HG02798 (cell line): ENCODE results near the gene FAM181A.
A peak's percentile ranks its signal among the peaks of the same experiment; 100 is the strongest.

ENCODE experiments used
- ATAC-seq: cut with Tn5 transposase; IDR thresholded peaks from one replicate; pipeline ENCODE4 v1.9.1; 2021; ENCODE audit warnings: mild to moderate bottlenecking; ENCODE audit not compliant: unreplicated experiment, poor library complexity

Gene FAM181A

DNA sequence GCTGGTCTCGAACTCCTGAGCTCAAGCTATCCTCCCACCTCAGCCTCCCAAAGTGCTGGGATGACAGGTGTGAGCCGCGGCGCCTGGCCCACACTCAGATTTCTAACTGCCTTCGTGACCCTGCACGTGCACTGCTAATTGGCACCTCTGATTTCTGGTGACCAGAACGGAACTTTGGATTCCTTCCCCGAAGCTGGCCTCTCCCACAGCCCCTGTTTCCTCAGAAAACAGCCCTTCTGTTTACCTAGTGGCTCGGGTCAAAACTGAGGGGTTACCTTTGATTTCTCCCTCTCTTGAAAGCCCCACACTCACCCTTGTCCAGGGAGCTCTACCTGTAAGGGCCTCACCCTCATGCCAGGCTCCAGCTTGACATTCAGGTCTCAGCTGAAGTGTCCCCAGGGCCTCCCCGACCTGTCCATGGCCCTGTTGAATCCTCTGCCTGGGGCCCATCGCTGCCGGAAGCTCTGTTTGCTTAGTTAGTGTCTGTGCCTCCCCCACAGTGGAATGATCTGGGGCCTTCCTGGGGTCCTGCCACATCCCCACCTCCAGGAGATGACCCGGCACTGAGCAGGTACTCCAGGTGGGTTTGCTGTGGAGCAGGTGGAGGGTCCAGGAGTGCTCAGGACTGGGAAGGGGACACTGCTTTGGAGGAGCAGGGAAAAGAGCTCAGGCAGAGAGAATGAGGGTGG lies 24.4 kb upstream of the FAM181A start:
- no peak for ATAC-seq

- no peak for ATAC-seq
These were observed 23.6 kb upstream of the FAM181A start for GRCh38 chr14:93903342-93904184.

DNA sequence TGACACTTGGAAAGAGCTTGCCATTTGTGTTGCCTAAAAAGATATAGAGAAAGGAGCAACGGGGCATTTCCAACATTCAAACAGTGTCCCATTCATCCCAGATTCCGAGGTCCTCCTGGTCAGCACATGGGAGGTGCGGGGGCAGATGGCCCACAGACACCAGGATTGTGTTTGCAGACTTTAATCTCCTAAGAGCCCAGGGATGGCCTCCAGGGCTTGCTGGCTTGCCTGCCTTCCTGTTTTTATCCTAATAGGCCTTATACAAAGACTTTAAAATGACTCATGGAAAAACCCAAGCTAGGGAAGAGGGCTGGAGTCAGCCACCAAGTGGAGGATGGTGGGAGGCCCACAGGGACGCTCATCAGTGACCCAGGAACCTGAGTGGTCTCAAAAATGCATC lies 21.5 kb upstream of the FAM181A start:
- no peak for ATAC-seq

GRCh38 chr14:93906341-93907329 lies 20.5 kb upstream of the FAM181A start:
- ATAC-seq: peak; percentile 72

GRCh38 chr14:93909429-93910128 lies 17.6 kb upstream of the FAM181A start:
- ATAC-seq: no peak

DNA sequence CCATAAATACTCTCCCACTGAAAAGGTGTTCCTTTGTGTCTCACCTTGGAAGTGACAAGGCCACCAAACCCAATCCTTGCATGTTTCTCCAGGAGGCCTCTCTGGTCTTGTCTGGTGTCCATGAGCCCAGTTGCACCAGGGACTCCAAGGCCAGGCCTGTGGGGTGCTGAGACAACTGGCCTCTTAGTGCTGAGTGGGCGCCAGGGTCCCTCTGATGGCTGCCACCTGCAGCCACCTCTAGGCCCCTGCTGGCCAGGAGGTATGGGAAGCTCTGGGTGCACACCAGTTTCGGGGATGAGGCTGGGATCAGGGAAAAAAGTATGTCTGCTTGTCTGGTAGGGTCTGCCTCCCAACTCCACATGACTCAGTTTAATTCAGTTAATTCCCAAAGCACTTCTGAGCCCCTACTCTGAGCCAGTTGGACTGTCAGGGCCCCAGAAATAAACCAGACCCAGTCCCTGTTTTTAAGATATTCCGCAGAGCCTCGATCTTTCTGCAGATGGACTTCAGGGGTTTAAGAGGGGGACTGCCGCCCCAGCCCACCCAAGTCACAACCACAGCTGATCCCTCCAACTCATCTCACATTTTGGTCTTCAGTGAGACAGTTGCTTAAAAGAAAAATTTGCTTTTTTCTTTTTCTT lies 15.0 kb upstream of the FAM181A start:
- no peak for ATAC-seq

DNA sequence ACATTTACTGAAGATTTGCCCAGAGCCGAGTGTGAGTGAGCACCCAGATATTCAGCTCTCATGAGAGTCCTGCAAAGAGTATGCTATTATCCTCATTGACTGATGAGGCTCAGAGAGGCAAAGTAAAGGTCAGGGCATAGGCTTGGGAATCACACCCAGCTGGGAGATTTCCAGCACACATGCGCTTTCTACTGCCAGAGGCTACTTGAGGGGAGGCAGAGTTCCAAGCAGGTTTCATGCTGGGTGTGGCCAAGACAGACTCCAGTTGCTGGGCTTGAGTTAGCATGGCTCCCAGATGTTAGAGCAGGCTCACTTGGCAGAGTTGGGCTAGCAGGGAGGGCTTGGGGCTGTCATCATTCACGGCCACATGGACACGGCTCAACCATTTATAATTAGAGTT lies 14.4 kb upstream of the FAM181A start:
- no peak for ATAC-seq

DNA sequence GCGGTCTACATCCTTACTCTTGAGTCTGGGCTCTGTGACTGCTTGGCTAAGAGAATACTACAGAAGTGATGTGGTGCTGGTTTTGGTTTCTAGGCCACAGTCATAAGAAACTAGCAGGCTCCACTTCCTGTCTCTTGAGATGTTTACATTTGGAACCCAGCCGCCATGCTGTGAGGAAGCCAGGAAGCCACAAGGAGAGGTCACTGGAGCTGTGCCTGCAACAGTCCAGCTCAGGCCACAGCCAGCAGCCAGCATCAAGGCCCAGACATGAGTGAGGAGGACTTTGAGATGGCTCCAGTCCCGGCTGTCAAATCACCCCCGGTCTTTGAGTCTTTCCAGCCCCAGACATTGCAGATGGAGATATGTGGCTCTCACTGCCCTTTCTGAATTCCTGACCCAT lies 12.9 kb upstream of the FAM181A start:
- ATAC-seq: no peak

- ATAC-seq: no peak
These were observed 12.0 kb upstream of the FAM181A start for GRCh38 chr14:93915070-93915705.

DNA sequence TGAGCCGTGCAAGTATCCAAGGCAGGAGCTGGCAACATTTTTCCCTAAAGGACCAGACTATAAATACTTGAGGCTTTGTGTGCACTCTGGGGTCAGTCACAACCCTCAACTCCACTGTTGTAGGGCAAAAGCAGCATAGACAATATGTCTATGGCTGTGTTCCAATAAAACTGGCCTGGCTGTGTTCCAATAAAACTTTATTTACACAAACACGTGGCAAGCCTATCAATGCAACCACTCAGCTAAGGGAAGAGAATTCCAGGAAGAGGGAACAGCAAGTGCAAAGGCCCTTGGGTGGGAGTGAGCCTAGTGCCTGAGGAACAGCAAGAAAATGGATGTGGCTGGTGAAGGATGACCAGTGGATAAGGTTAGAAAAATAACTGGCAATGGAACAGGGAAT lies 11.3 kb upstream of the FAM181A start:
- no peak for ATAC-seq

- no peak for ATAC-seq
These were observed 10.6 kb upstream of the FAM181A start for GRCh38 chr14:93916498-93916897.

DNA sequence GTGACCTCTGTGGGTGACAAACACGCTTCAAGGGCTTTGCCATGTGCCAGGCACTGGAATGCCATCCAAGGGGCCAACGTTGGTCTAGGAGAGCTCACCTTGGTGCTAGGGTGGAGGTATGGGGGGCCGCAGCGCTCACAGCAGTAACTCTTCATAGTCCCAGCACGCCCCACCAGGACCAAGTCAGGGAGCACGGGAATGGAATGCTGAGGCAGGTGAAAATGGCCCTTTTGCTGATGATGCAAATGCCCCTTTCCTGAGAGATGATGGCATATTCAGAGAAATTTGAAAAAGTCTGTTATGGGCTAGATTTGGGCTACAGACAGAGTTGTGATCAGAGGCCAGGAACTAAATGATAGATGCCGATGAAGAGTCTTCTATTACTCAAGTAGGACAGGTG lies 10.0 kb upstream of the FAM181A start:
- ATAC-seq: no peak

GRCh38 chr14:93921001-93921806 lies 5.9 kb upstream of the FAM181A start:
- no peak for ATAC-seq

DNA sequence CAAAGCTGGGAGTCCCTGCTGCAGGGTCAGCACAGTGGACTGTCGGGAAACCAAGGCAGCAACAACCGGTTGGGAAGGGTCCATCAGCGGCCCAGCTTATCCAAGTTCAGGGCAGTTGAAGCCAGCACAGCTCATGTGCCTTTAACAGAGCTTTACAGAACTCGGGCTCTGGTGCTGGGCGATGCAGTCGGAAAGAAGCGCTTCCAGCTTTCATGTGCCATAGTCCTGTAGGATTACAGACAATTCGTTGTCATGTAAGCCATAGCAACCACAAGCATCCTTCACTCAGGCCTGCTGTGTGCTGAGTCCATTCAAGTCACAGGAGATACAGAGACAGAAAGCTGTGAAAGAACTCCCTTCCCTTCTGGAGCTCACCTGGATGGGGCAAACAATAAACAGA lies 3.5 kb upstream of the FAM181A start:
- ATAC-seq: no peak

DNA sequence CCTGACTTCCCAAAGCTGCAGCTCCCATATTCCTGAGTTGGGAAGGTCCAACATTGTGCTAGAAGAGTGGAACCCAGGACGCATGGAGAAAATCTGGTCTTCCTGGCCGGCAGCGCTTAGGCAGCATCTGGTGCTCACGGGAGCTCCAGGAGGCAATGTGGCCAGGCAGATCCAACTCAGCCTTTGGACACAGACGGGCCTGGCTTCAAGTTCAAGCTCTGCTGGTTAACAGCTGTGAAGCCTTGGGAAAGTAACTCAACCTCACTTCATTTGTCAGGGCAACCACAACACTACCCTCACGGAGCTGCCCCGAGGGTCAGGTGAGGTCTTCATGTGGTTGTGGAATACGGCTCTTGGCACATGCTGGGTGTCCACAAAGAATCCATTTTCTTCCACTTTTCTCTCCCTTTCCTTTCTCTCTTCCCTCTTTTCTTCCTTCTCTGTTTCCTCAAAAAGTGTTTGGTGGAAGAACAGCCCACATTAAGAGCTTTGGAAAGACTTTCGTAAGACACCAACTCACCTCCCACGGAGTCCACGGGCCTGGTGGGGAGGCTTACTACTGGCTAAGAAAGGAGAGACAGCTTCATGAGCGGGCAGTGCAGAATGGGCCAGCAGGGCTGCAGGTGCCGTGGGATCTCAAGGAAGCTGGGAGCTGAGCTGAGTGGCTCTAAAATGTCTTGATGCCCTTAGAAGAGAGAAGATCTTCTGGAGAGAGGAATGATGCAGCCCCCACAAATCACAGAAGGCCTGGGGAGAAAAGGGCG lies 2.4 kb upstream of the FAM181A start:
- no peak for ATAC-seq

DNA sequence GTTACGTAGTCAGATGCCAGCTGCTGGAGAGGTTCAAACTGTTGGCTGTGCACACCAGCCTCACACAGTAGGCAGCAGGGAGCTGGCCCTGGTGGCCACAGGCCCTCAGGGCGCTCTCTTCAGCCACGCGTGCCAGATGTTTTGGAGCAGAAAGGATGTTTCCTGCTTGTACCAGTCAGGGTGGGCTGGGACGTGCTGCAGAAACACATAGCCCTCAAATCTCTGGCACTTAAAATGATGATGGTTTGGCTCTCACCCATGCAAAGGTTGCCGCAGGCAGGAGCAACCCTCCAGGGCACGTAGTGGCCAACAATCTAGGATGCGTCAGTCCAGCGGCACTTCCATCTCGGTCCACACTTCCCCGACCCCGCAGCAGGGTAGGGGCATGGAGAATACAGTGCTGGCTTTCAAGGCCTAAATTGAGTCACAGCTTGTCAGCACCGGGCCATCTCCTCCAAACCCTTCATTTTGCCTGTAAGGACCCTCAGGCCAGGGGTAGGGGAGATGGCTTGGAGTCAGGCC lies 1.7 kb upstream of the FAM181A start:
- ATAC-seq: no peak

DNA sequence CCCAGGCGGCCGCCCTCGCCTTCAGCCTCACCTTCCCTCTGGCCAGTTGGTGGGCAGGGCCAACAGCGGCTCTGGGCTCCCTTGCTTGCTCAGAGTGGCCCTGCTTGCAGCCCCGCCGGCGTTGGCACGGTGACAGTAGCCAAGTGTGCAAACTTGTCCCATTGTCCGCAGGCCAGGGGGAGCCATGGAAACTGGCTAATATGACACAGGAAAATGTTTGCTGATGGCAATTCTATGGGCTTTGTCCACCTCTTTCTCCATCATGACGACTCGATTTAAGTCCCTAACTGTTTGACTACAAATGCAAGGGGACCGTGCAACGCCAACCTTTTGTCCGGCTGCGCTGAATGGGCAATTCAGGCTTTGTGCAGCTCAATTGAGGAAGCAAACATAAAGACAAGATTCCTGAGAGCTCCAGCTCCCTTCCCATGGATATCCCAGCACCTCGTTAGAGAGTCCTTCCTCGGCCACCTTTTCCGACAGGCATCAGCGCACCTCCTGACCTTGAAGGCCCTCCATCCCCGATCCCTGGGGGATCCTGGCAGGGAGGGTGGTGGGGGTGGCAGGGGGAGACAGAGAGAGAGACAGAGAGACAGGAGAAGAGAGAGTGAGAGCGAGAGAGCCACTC lies 785 bp upstream of the FAM181A start:
- no peak for ATAC-seq
